Memory B cell (primary cell): ENCODE results near the gene SAG.

Source experiments
- ATAC-seq: fragments of 150-1000 bp; cut with Tn5 transposase; 2 replicates; pipeline ENCODE4 v1.10.0; 2021; ENCODE audit warnings: low read depth, mild to moderate bottlenecking, moderate library complexity
- DNase-seq, 2 donors: peaks; one replicate each; pipeline ENCODE4 v3.0.0; 2022; ENCODE audit warnings: low spot score in 2 of 2
- H3K27ac Mint-ChIP-seq: one replicate; pipeline ENCODE4 v1.8.0; 2022; ENCODE audit warnings: mild to moderate bottlenecking, moderate library complexity, mixed read lengths
- H3K27me3 Mint-ChIP-seq: one replicate; pipeline ENCODE4 v1.8.0; 2022; ENCODE audit warnings: mixed read lengths
- H3K36me3 Mint-ChIP-seq: one replicate; pipeline ENCODE4 v1.8.0; 2022; ENCODE audit warnings: mild to moderate bottlenecking, mixed read lengths
- H3K4me1 Mint-ChIP-seq: one replicate; pipeline ENCODE4 v1.8.0; 2022; ENCODE audit warnings: mixed read lengths
- H3K4me3 Mint-ChIP-seq: one replicate; pipeline ENCODE4 v1.8.0; 2022; ENCODE audit warnings: mild to moderate bottlenecking, moderate library complexity, mixed read lengths
- H3K9me3 Mint-ChIP-seq: one replicate; pipeline ENCODE4 v1.8.0; 2022; ENCODE audit warnings: mixed read lengths

Gene SAG

DNA sequence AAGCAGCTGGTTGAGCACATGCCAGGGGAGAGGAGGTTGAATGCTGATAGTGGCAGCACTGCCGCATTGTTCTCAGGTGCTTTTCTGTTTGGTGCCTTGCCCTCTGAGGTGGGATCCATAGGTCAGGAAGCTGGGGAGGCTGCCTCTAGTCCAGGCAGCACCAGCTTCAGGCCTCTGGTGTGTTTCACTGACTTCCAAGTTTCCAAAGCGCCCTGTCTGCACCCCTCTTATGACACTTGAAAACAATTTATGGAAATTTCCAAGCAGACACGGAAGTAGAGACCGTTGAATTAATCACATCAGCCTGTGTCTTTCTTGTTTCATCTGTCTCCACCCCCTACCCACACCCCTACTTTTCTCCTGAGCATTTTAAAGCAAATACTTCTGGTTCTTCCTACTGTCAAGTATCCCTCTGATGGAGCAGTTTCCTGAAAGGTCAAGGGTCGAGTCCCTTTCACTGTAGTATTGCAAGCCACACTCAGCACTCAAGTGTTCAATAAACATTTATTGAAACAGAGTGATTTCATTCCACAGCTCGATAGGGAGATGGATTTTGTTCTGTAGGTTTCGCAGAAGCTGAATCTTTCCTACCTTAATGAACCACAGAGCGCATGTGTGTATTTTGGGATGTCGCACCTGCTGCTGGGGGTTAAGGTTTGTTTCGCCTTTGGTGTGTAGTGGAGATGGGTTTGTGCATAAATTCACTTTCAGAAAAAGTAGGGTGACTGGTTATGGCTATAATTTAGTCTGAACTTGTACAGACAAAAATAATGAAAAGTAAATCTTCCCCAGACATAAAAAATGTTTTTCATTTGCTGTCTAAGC is 68.1 kb downstream of the SAG start:
- no peak for ATAC-seq
- Mint-ChIP-seq H3K27ac (peak overlapping the region; percentile 57), H3K9me3 (no peaks in the 10 kb centered on the region), H3K4me3 (no peak overlapping the region), H3K4me1 (peaks cover 34% of the 10 kb centered on the region), H3K27me3 (no peaks in the 10 kb centered on the region), H3K36me3 (peaks cover 20% of the 10 kb centered on the region)
- DNase-seq = no peak

DNA sequence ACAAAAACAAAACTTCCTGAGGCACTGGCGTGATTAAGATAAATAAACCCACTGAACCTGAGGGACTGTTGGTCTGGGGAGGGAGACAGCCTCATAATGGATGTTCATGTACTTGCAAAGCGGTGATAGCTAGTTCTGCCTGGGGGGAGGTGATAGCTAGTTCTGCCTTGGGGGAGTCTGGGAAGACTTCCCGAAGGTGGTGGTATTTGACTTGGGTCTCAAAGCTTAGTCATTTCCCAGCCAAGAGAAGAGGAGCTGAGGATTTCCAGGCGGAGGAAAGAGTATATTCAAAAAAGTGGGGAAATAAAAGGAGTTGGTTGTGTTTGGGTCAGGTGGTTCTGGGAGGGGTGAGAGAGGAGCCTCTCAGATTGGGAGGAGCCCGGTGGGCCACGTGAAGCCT is 71.4 kb downstream of the SAG start:
- H3K27ac Mint-ChIP-seq = peak overlapping the region; percentile 87
- no peaks in the 10 kb centered on the region for H3K9me3 Mint-ChIP-seq
- no peaks in the 10 kb centered on the region for H3K27me3 Mint-ChIP-seq
- no peak for DNase-seq
- peaks cover 16% of the 10 kb centered on the region for H3K36me3 Mint-ChIP-seq
- ATAC-seq = no peak
- peak overlapping the region; percentile 25 for H3K4me3 Mint-ChIP-seq
- H3K4me1 Mint-ChIP-seq = peaks cover 45% of the 10 kb centered on the region

DNA sequence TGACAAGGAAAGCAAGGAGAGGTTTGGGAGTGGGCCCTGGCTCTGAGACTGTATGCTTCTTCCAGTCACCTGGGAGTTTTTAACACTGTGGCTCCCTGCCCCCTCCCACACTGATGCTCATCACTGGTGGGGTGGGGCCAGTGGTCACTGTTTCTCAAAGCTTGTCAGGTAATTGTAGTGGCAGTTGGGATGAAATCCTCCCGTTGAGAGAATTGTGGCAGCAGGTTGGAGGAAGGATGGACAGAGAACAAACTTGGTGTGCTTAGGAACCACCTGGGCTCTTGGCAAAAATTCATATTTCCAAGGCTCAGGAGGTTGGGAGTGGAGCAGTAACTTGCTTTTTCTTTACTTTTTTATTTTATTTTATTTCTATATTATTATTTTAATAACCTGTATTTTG is 71.8 kb downstream of the SAG start:
- peaks cover 49% of the 10 kb centered on the region for H3K4me1 Mint-ChIP-seq
- H3K27me3 Mint-ChIP-seq = no peaks in the 10 kb centered on the region
- ATAC-seq (no peak), DNase-seq (no peak)
- peak overlapping the region; percentile 87 for H3K27ac Mint-ChIP-seq
- H3K4me3 Mint-ChIP-seq = peak overlapping the region; percentile 49
- H3K9me3 Mint-ChIP-seq = no peaks in the 10 kb centered on the region
- peaks cover 16% of the 10 kb centered on the region for H3K36me3 Mint-ChIP-seq

DNA sequence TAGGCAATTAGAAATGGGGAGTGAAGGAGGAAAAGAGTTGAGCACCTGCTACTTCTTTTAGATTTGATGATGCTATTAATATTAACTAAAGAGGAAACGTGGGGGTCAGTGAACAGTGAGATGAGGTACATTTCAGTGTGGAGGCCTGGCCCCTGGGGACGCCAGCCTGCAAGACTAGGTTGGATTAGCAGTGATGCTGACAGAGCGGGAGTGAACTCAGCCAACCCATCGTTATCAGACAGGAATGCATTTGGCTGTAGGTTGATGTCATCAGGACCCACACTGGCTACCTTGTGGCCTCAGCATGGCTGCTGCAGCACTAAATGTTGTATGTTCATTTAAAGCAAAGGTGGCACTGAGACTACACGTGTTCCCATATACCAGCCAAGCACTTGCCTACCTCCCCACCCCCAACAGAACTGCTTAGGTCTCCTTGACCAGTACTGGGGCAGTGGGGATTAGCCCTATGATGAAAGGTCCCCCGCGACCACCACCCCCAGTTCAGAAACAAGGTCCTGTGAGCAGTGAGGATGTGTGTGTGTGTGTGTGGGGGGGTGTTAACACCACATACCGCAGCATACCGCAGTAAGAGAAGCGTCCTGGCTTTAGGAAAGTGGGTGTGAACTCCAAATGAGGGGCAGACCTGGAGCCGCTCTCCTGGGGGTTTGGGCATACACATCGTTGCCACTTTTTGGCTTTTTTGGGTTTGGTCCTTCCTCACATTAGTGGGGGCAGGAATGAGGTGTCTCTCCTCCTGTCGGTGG is 72.7 kb downstream of the SAG start:
- Mint-ChIP-seq H3K4me3 (peak overlapping the region; percentile 49), H3K27ac (peak overlapping the region; percentile 87), H3K9me3 (no peaks in the 10 kb centered on the region), H3K36me3 (peaks cover 18% of the 10 kb centered on the region), H3K4me1 (peaks cover 58% of the 10 kb centered on the region), H3K27me3 (no peaks in the 10 kb centered on the region)
- DNase-seq (peak; percentile 33 to 48), ATAC-seq (peak; percentile 91)

DNA sequence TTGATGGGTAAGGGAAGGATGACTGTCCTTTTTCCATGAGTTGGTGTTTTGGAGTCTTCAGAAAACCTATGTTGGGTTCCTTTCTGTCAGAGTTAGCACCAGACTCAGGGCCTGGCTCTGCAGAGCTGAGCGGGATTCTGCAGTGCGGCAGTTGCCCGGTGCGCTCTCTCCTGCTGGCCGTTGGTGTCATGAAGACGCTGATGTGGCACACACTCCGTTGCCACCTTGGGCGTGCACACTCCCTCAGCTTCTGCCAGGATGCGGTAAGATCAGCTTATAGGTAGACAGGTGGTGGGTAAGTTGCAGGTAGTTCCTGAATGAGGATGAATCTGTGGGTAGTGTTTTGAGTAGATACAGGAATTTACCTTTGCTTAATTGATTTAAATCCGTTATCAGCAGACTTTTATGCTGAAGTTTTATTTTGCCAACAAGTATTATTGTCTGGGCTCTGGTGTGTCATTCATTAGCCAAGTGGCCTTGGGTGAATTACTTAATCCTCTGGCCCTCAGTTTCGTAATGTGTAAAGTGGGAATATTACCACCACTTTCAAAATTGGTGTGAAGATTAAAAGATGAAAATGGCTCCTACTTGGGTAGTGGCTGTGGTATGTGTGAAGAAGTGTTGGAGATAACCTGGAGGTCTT is 73.5 kb downstream of the SAG start:
- Mint-ChIP-seq H3K4me3 (peak overlapping the region; percentile 49), H3K9me3 (no peaks in the 10 kb centered on the region), H3K4me1 (peaks cover 59% of the 10 kb centered on the region), H3K27ac (peak overlapping the region; percentile 87), H3K27me3 (no peaks in the 10 kb centered on the region), H3K36me3 (peaks cover 13% of the 10 kb centered on the region)
- no peak for DNase-seq
- peak; percentile 9 for ATAC-seq

DNA sequence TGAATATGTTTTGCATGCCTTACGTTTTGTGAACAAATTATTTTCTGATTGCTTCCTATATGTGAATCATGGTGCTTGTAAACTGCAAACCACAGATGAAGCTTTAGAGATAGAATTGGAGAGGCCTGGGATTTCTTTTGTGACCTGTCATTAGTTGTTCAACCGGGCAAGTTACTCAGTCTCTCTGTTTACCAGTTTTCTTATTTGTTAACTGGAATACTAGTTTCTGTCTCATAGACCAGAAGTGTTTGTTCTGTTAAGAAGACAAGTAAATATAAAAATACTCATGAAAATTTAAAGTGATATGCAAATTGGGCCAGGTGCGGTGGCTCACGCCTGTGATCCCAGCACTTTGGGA is 74.0 kb downstream of the SAG start:
- Mint-ChIP-seq H3K4me3 (peak overlapping the region; percentile 49), H3K27ac (peak overlapping the region; percentile 87), H3K4me1 (peaks cover 63% of the 10 kb centered on the region)

DNA sequence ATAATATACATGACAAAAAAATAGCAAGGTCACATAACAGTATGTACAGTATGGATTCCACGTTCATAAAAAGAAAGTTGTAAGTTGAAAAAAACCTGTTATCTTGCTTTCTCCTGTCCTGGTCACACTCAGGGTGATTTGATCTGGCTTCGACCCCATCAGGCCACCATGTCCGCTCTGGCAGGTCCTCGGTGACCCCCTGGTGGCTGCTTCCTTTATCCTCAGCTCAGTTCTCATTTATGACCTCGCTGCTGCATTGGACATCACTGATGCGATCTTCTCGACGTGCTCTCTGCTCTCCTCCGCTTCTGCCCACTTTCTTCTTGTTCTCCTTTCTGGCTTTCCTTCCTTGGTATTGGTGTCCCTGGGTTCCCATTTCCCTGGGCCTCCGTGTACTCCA is 76.4 kb downstream of the SAG start:
- Mint-ChIP-seq H3K9me3 (no peaks in the 10 kb centered on the region), H3K4me1 (peaks cover 67% of the 10 kb centered on the region), H3K4me3 (no peak overlapping the region), H3K27ac (peak overlapping the region; percentile 29), H3K36me3 (peaks cover 3% of the 10 kb centered on the region), H3K27me3 (no peaks in the 10 kb centered on the region)
- no peak for ATAC-seq
- DNase-seq = no peak

More for the DNA sequence above, 74.0 kb downstream of the SAG start:
- no peaks in the 10 kb centered on the region for H3K9me3 Mint-ChIP-seq
- H3K36me3 Mint-ChIP-seq = peaks cover 12% of the 10 kb centered on the region
- ATAC-seq = no peak
- H3K27me3 Mint-ChIP-seq = no peaks in the 10 kb centered on the region
- DNase-seq = no peak

DNA sequence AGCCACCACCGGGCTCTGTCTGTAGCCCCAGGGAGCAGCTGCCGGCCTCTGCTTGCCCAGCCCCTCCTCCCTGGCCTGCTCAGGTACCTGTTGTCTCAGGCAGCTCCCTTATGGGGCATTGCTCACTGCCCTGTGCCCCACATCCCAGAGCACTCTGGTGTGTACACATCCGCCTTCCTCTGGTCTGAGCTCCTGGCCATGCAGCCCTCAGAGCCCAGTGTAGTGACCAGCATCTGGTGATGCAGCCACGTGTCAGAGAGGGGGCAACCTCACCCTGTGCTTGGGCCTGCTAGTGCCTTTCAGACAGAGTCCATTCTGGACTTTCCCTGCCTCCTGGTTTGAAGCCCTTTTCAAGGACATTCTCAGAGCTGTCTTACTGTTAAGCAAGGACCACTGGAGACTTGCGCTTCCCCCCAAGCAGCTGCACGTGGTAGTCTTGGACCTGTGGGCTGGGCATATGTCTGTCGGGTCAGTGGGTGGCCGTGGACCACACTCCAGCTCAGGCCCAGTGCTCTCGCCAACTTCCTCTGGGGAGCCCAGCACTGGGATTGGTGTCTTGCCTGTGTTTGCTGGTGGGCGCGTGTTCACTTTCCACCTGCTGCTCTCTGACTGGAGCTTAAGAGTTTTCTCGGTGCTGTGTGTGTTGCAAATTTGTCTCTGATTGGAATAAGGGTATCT is 77.3 kb downstream of the SAG start:
- Mint-ChIP-seq H3K4me3 (peak overlapping the region; percentile 59), H3K9me3 (no peaks in the 10 kb centered on the region), H3K36me3 (peaks cover 3% of the 10 kb centered on the region), H3K4me1 (peaks cover 59% of the 10 kb centered on the region), H3K27me3 (no peaks in the 10 kb centered on the region), H3K27ac (peak overlapping the region; percentile 81)
- ATAC-seq (no peak), DNase-seq (no peak)

DNA sequence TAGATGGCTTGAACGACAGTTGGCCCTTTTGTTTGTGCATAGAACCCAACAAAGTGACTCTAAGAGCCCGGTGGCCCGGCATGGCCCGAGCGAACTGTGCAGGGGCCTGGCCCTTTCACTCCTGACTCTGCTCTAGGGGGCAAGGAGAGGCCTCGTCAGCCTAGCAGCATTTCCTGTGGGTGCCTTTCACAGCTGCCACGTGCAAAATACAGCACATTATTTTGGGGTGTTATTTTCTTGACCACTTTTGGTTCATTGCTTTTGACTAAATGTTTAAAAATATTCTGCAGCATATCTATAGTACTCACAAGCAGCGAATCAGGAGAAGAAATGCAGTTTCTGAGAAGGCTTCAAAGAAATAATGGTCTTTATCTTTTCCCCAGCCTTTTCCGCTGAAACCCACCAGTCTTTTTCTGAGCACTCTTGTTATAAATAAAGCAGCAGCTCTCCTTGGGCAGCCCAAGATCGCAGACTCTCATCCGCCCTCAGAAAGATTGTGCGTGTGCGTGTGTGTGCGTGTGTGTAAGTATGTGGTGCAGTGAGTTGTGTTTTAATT is 78.0 kb downstream of the SAG start:
- peak; percentile 67 for ATAC-seq
- peak overlapping the region; percentile 81 for H3K27ac Mint-ChIP-seq
- DNase-seq = no peak
- H3K27me3 Mint-ChIP-seq = no peaks in the 10 kb centered on the region
- peak overlapping the region; percentile 59 for H3K4me3 Mint-ChIP-seq
- H3K9me3 Mint-ChIP-seq = no peaks in the 10 kb centered on the region
- H3K4me1 Mint-ChIP-seq = peaks cover 53% of the 10 kb centered on the region
- H3K36me3 Mint-ChIP-seq = peaks cover 6% of the 10 kb centered on the region

DNA sequence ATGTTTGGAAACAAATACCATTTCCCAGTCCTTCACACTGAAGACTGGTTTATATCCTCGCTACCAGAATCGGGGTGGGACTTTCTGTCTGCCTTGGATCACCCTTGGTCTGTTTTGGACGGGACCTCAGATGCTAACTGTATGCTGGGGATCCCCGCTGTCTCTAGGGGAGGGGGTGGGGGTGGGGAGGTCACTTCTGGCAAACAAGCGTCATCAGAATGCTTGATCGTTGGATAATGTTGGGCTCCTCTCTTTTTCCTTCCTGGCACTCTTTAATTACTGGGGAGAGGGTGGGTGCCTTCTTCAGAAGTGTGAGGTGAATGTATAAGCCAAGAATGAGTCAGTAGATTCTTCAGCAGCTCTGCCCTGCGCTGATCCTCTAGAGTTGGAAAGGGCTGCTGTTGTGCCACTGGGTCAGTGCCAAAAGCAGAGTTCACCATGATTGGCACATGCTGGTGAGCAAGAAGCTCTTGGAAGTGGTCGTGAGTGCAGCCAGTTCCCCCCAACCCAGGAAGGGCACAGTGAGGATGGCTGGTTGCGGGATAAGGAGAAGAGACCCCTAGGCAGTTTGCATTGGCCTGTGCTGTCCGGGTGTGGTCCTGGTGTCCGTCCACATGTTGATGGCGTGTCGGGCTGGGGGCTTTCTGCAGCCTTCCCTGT is 78.9 kb downstream of the SAG start:
- H3K4me3 Mint-ChIP-seq = peak overlapping the region; percentile 59
- DNase-seq = no peak
- ATAC-seq = peak; percentile 55
- H3K4me1 Mint-ChIP-seq = peaks cover 44% of the 10 kb centered on the region
- H3K27me3 Mint-ChIP-seq = no peaks in the 10 kb centered on the region
- H3K27ac Mint-ChIP-seq = peak overlapping the region; percentile 81
- peaks cover 9% of the 10 kb centered on the region for H3K36me3 Mint-ChIP-seq
- H3K9me3 Mint-ChIP-seq = no peaks in the 10 kb centered on the region

DNA sequence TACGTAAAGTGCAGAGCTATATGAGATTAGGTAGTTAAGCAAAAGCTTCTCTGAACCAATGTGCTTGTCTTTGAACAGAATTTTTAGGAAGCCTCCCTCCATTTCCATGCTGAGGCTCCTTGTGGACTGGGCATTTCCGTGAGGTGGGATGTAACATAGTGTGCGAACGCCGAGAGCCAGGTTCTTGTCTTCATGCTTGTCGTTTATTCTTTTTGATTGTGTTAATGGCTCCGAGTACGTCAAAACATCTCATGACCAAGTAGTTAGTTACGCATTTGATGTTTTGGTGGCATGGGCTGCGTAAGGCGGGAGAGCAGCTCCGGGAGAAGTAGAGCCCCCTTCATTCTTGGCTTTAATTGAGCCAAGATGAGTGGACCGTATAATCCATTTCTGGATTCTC is 79.6 kb downstream of the SAG start:
- Mint-ChIP-seq H3K36me3 (peaks cover 9% of the 10 kb centered on the region), H3K27ac (no peak overlapping the region), H3K4me1 (peaks cover 43% of the 10 kb centered on the region), H3K4me3 (no peak overlapping the region), H3K27me3 (no peaks in the 10 kb centered on the region), H3K9me3 (no peaks in the 10 kb centered on the region)
- DNase-seq (no peak), ATAC-seq (no peak)

DNA sequence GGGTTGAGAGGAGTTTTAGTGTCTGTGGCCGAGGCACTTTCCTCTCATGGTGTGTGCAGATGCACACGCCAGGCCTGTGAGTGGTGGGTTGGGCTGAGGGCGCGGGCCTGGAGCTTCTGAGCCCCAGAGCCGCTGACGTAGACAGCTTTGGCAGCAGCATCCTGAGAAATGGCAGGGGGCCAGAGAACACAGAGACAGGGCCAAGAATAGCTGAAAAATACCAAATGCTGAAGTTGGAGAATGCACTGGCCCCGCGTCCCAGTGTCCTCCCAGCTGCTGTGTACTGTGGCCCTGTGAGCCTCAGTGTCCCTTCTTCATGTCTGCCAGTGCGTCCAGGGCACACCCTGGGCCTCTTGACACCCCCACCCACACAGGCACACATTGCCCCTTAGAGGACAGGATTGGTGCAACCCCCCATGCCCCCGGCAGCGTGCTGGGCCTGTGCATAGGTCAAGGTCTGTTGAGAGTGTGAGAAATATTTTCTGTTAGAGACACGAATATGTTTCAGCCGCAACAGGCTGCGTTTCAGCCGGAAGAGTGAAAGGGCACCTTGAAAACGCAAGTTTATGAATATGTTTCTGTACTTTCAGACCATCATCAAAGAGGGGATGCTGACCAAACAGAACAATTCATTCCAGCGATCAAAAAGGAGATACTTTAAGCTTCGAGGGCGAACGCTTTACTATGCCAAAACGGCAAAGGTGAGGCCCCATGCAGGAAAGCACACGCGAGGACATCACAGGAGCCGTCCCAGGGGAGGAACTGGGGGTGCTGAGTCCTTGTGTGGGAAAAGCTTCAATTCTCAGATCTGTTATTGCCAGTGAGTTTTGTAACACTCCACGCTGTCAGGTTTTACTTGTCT is 80.3 kb downstream of the SAG start:
- DNase-seq = no peak
- peaks cover 37% of the 10 kb centered on the region for H3K4me1 Mint-ChIP-seq
- H3K4me3 Mint-ChIP-seq = no peak overlapping the region
- H3K27me3 Mint-ChIP-seq = no peaks in the 10 kb centered on the region
- H3K27ac Mint-ChIP-seq = no peak overlapping the region
- H3K36me3 Mint-ChIP-seq = peaks cover 9% of the 10 kb centered on the region
- ATAC-seq = no peak
- H3K9me3 Mint-ChIP-seq = no peaks in the 10 kb centered on the region
